ENCODE results near the gene FH.

The FH gene

DNA sequence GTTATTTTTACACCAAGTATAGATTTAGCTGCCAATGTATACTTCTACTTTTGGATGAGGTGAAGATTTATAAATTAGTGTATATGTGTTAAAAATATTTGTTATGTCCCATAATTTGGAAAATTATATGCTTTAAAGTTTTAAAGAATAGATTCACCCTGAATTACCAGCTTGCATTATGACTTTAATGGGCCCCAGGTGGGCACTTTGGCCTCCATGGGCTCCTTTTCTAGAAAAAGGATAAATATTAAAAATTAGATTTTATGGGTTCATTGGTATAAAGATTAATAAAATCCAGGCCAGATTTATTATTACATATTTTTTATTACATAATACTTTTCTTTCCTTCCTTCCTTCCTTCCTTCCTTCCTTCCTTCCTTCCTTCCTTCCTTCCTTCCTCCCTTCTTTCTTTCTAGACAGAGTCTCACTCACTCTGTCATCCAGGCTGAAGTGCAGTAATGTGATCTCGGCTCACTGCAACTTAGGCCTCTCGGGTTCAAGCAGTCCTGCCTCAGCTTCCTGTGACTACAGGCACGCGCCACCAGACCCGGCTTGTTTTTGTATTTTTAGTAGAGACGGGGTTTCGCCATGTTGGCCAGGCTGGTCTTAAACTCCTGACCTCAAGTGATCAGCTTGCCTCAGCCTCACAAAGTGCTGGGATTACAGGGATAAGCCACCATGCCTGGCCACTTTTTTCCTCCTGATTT lies 34.5 kb upstream of the FH start:
- no peak for DNase-seq (ENCODE audit: low read depth, low spot score)
- CTCF ChIA-PET: interaction anchor here (2.3 kb wide), 1 partner anchor 57 kb away, joined by 7 read pairs; no protein-coding TSS in a partner anchor
- H3K4me3 ChIP-seq (ENCODE audit: low read depth, low read length): no peak overlapping the region

DNA sequence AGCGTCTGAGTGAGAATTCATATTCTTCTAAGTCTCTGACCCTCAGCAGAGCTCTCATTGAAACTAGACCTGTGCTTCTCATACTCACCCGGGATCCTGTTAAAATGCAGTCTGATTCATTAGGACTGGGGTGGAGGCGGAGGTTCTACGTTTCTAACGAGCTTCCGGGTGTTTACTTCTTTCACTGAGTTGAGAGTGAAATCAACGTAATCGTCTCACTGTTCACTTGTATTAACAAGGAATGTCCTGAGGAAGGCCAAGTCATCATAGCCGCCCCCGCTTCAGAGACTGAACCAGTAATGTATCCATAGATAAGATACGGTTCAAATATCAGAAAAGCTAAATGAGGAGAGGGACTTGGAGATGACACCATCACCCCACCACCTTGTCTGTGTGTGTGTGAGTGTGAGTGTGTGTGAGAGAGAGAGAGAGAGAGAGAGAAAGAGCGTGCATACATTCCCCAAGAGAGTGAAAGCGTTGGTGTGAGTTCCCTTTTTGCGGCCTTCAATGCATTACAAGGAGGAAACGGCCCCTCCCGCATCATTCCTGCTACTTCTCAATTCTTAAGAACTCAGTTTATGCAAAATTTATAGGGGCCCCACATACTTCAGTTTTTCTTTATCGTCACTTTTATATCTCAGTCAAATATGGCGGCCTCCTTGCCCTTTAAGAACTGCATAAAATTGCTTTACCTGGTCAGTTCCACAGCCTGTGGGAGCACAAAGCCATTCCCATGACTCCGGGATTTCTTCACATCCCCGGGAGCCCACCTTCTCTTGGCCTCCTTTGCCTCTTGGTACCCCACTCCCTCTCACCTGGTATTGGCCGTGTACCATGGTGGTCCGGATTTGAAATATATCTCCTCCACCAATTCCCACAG lies 32.4 kb upstream of the FH start:
- DNase-seq (ENCODE audit: low read depth, low spot score): no peak
- no peak overlapping the region for H3K4me3 ChIP-seq (ENCODE audit: low read depth, low read length)
- ChIA-PET CTCF (no interaction called here), POLR2A (no interaction called here)
- TF ChIP-seq, protein P1, sequence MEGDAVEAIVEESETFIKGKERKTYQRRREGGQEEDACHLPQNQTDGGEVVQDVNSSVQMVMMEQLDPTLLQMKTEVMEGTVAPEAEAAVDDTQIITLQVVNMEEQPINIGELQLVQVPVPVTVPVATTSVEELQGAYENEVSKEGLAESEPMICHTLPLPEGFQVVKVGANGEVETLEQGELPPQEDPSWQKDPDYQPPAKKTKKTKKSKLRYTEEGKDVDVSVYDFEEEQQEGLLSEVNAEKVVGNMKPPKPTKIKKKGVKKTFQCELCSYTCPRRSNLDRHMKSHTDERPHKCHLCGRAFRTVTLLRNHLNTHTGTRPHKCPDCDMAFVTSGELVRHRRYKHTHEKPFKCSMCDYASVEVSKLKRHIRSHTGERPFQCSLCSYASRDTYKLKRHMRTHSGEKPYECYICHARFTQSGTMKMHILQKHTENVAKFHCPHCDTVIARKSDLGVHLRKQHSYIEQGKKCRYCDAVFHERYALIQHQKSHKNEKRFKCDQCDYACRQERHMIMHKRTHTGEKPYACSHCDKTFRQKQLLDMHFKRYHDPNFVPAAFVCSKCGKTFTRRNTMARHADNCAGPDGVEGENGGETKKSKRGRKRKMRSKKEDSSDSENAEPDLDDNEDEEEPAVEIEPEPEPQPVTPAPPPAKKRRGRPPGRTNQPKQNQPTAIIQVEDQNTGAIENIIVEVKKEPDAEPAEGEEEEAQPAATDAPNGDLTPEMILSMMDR (IDR thresholded peaks at IDR 0.05; ENCODE audit: insufficient read depth, low read length, missing control alignments): no peak

More for the DNA sequence above, 34.5 kb upstream of the FH start:
- TF ChIP-seq, protein P1 (IDR thresholded peaks at IDR 0.05; ENCODE audit: insufficient read depth, low read length, missing control alignments): no peak
- POLR2A ChIA-PET: no interaction called here

DNA sequence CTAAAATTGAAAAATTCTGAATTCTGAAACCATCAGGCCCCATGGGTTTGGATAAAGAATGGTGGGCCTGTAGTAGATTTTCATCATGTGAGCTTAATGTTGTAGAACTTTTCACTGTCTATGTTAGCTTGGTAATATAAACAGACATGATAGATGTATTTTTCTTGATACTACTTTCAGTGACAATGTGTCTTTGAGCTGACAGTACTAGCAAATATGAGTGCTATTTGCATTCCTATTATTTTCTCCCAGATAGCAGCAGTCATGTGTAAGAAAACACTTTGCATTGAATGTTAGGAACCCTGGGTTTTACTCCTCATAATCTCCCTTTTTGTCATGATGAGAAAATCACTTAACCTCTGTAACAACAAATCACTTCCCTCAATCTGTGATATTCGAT lies 30.8 kb upstream of the FH start:
- no peak for DNase-seq (ENCODE audit: low read depth, low spot score)
- H3K4me3 ChIP-seq (ENCODE audit: low read depth, low read length): no peak overlapping the region
- ChIA-PET CTCF (no interaction called here), POLR2A (no interaction called here)
- TF ChIP-seq, protein P1 (IDR thresholded peaks at IDR 0.05; ENCODE audit: insufficient read depth, low read length, missing control alignments): no peak

DNA sequence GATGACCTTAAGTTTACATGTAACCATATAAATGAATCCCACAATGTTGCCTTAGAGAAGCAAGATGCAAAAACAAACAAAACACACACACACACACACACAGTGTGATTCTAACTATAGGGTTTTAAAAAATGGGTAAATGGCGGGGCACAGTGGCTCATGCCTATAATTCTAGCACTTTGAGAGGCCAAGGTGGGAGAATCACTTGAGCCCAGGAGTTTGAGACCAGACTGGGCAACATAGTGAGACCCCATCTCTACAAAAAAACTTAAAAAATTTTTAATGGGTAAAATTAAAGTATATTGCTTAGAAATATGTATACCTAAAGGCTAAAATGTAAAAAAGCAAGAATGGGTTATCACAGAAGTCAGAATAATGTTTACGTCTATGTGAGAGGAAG lies 28.5 kb upstream of the FH start:
- POLR2A ChIA-PET: no interaction called here
- no peak for DNase-seq (ENCODE audit: low read depth, low spot score)
- no peak overlapping the region for H3K4me3 ChIP-seq (ENCODE audit: low read depth, low read length)
- CTCF ChIA-PET: no interaction called here
- TF ChIP-seq, protein P1 (IDR thresholded peaks at IDR 0.05; ENCODE audit: insufficient read depth, low read length, missing control alignments): no peak

DNA sequence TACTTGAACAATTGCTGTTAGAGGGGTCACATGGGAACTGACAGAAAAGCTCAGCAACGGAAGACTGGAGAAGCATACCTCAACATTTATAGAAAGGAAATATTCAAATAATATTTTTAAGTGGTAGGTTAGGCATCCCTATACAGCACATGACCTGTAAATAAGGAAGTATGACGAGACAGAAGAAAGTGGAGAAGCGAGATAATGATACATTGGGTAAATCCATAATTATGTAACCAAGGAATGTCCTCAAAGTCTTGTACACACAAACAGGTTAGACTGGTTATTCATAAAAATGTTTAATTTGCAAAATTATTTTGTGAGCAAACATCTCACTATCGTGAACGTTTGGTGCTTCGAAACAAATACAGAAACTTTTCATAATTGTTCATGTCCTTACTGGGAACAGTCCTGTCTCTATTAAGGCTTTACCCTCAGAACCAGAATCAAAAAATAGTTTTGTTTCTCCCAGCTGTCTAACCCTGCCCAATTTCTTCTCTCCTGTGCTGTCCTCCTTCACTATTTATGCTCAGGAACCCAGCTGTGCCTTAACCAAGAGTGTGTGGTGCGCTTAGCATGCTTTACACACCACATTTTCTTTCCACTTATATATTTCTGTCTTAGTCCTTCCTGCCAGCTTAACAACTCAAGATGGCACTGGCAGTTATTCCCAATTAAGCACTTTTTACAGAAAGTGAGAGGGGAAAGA lies 22.8 kb upstream of the FH start:
- H3K4me3 ChIP-seq (ENCODE audit: low read depth, low read length): no peak overlapping the region
- TF ChIP-seq, protein P1 (IDR thresholded peaks at IDR 0.05; ENCODE audit: insufficient read depth, low read length, missing control alignments): no peak
- ChIA-PET CTCF (no interaction called here), POLR2A (no interaction called here)
- DNase-seq (ENCODE audit: low read depth, low spot score): no peak

DNA sequence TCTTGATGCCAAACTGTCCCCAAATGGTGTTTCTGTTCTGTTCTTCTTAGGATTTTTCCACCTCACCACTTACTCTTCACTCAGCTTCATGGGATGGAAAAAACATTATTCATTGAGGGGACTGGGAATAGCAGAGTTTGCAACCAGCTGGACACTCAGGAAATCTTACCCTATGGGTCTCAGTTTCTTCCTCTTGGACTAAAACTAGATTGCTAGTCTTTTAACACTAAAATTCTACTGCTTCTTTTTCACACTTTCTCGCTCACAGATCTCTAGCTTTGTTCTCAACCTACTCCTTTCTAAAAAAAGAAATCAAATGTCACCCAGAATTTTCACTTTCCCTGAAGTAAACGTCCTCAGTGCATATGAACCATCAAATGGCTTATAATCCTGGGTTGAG lies 17.4 kb upstream of the FH start:
- CTCF ChIA-PET: interaction anchor here (1.5 to 2.2 kb wide), 2 partner anchors 90 to 462 kb away, joined by 3 to 7 read pairs; partner anchors contain the start of gene MAP1LC3C
- H3K4me3 ChIP-seq (ENCODE audit: low read depth, low read length): no peak overlapping the region
- no peak for DNase-seq (ENCODE audit: low read depth, low spot score)
- TF ChIP-seq, protein P1 (IDR thresholded peaks at IDR 0.05; ENCODE audit: insufficient read depth, low read length, missing control alignments): no peak
- POLR2A ChIA-PET: no interaction called here

All from AG04449 (cell line).